Measurements from ENCODE around the gene PLXNA4.

The PLXNA4 gene

DNA sequence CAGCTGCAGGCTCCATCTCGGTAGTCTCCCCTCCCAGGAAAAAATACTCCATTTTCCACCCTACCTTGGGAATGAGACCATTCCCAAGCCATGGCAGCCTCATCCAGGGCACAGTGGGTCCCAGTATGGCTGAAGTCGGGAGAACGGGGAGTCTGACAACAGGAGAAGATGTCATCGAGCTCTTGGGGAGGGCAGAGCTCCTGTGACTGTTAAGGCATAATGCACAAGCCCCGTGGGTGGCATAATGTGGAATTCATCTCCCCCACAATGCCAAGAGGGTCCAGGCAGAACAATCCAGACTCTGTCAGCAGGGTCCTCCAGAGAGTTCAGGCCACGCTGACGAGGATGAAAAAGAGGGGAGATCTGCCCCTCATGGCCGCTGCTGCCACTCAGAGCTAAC lies 279.4 kb downstream of the PLXNA4 start:
- Mint-ChIP-seq H3K27ac (no peak overlapping the region), H3K4me3 (no peak overlapping the region), H3K4me1 (ENCODE audit: low read depth) (no peaks in the 10 kb centered on the region), H3K27me3 (no peaks in the 10 kb centered on the region), H3K36me3 (ENCODE audit: low read depth) (no peaks in the 10 kb centered on the region), H3K9me3 (no peaks in the 10 kb centered on the region)

DNA sequence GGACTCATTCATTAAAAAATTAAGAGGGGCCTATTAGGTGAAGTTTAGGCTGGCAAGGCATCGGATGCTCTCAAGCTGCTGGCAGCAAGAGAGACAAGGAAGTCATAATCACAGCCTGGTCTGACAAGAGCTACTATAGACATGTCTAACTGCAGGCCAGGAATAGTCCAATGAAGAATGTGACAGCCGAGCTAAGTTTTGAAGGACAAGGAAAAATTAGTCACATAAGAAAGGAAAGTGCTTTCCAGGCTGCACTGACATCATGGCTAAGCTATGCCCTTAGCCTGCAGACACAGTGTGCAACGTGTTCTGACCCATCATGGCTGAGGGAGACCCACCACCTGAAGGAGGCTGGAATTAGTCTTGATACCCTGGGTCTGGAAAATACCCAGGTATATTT lies 281.1 kb downstream of the PLXNA4 start:
- no peaks in the 10 kb centered on the region for H3K4me1 Mint-ChIP-seq (ENCODE audit: low read depth)
- peaks cover 5% of the 10 kb centered on the region for H3K27me3 Mint-ChIP-seq
- H3K36me3 Mint-ChIP-seq (ENCODE audit: low read depth): no peaks in the 10 kb centered on the region
- H3K4me3 Mint-ChIP-seq: no peak overlapping the region
- H3K9me3 Mint-ChIP-seq: no peaks in the 10 kb centered on the region
- no peak overlapping the region for H3K27ac Mint-ChIP-seq

GRCh38 chr7:132292803-132293202 lies 283.5 kb downstream of the PLXNA4 start:
- Mint-ChIP-seq H3K9me3 (no peaks in the 10 kb centered on the region), H3K4me3 (no peak overlapping the region), H3K27me3 (peaks cover 5% of the 10 kb centered on the region), H3K27ac (no peak overlapping the region), H3K4me1 (ENCODE audit: low read depth) (no peaks in the 10 kb centered on the region), H3K36me3 (ENCODE audit: low read depth) (no peaks in the 10 kb centered on the region)

- no peak overlapping the region for H3K27ac Mint-ChIP-seq
- no peaks in the 10 kb centered on the region for H3K9me3 Mint-ChIP-seq
- H3K27me3 Mint-ChIP-seq: peaks cover 5% of the 10 kb centered on the region
- no peak overlapping the region for H3K4me3 Mint-ChIP-seq
- H3K36me3 Mint-ChIP-seq (ENCODE audit: low read depth): no peaks in the 10 kb centered on the region
- H3K4me1 Mint-ChIP-seq (ENCODE audit: low read depth): no peaks in the 10 kb centered on the region
These were observed 284.8 kb downstream of the PLXNA4 start for GRCh38 chr7:132291481-132291880.

GRCh38 chr7:132290021-132290420 lies 286.2 kb downstream of the PLXNA4 start:
- no peaks in the 10 kb centered on the region for H3K36me3 Mint-ChIP-seq (ENCODE audit: low read depth)
- H3K27ac Mint-ChIP-seq: no peak overlapping the region
- H3K9me3 Mint-ChIP-seq: no peaks in the 10 kb centered on the region
- peaks cover 5% of the 10 kb centered on the region for H3K27me3 Mint-ChIP-seq
- no peaks in the 10 kb centered on the region for H3K4me1 Mint-ChIP-seq (ENCODE audit: low read depth)
- H3K4me3 Mint-ChIP-seq: no peak overlapping the region

- Mint-ChIP-seq H3K9me3 (no peaks in the 10 kb centered on the region), H3K27ac (no peak overlapping the region), H3K4me3 (no peak overlapping the region), H3K36me3 (ENCODE audit: low read depth) (no peaks in the 10 kb centered on the region), H3K4me1 (ENCODE audit: low read depth) (no peaks in the 10 kb centered on the region), H3K27me3 (peaks cover 5% of the 10 kb centered on the region)
These were observed 289.4 kb downstream of the PLXNA4 start for GRCh38 chr7:132286836-132287235.

DNA sequence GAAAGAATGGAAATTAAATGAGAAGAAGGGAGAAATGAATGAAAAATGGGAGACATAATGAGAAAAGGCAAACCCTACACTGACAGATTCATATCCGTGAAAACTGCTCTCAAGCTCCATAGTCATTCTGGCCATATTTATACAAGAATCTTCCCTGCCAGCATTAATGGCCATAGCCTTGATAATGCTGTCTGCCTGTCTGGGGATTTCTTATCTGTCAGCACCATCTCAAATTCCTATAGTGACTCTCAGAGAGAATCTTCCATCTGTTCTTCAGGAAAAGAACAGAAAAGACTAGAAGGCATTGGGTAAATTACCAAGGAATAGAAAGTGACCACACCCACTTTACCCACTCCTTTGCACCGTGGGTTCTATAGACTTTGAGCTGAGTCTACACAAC lies 295.9 kb downstream of the PLXNA4 start:
- Mint-ChIP-seq H3K4me3 (no peak overlapping the region), H3K27ac (no peak overlapping the region), H3K36me3 (ENCODE audit: low read depth) (no peaks in the 10 kb centered on the region), H3K27me3 (peaks cover 17% of the 10 kb centered on the region), H3K9me3 (no peaks in the 10 kb centered on the region), H3K4me1 (ENCODE audit: low read depth) (no peaks in the 10 kb centered on the region)

GRCh38 chr7:132279718-132280117 lies 296.6 kb downstream of the PLXNA4 start:
- no peaks in the 10 kb centered on the region for H3K36me3 Mint-ChIP-seq (ENCODE audit: low read depth)
- peaks cover 17% of the 10 kb centered on the region for H3K27me3 Mint-ChIP-seq
- no peaks in the 10 kb centered on the region for H3K4me1 Mint-ChIP-seq (ENCODE audit: low read depth)
- H3K27ac Mint-ChIP-seq: no peak overlapping the region
- H3K9me3 Mint-ChIP-seq: no peaks in the 10 kb centered on the region
- H3K4me3 Mint-ChIP-seq: no peak overlapping the region

- H3K4me1 Mint-ChIP-seq (ENCODE audit: low read depth): no peaks in the 10 kb centered on the region
- no peaks in the 10 kb centered on the region for H3K9me3 Mint-ChIP-seq
- H3K36me3 Mint-ChIP-seq (ENCODE audit: low read depth): no peaks in the 10 kb centered on the region
- H3K27ac Mint-ChIP-seq: no peak overlapping the region
- no peak overlapping the region for H3K4me3 Mint-ChIP-seq
- H3K27me3 Mint-ChIP-seq: peaks cover 23% of the 10 kb centered on the region
These were observed 299.1 kb downstream of the PLXNA4 start for GRCh38 chr7:132276976-132277725.

DNA sequence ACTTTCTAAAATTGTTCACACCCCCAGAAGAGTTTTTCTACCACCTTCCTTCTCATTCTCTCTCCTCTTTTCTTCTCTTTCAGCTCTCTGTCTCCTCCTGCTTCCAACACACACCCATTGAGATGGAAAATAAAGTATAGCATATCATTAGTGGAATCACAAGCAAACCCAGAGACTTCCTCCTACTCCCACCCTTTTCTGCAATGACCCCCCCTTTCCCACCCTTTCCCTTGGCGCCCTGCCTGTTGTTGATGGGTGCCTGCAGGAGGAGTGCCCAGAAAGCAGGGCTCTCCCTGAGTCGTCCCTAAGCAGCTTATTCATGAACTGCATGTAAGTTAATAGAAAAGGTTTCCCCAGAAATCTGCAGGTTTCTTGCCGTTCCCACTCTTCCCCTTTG lies 300.0 kb downstream of the PLXNA4 start:
- Mint-ChIP-seq H3K27ac (no peak overlapping the region), H3K4me3 (no peak overlapping the region), H3K36me3 (ENCODE audit: low read depth) (no peaks in the 10 kb centered on the region), H3K27me3 (peaks cover 20% of the 10 kb centered on the region), H3K4me1 (ENCODE audit: low read depth) (no peaks in the 10 kb centered on the region), H3K9me3 (no peaks in the 10 kb centered on the region)

DNA sequence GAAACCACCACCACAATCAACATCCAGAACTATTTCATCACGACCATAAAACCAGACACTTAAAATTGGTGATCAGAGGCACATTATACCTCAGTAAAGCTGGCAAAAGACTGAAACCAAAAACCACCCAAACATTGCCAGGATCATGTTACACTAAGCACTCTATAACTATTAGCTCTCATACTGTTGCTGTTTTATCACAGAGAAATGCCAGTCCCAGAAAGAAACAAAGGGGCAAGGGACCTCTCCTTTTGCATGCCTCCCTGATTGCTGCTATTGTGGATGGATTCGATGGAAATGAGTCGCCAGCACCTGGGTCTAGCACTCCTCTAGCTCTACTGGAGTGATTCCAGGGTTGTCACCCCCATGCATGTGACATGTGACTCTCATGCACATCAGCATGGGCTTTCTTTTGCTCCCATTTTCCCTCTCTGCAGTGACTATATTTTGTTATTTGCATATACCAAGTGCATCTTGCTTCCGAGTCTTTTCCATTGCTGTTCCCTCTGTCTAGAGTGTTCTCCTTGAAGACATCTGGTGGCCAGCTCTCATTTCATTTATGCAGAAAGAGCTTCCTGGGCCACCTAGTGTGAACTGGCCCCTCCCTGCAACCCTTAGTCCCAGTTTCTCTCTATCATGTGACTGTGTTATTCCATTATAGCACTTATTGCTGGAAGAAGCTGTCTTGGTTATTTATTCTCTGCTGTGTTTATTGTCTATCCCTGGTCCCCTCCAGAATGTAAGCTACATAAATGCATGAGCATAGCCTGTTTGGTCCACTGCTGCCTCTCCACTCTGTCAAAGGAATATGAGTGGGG lies 300.6 kb downstream of the PLXNA4 start:
- Mint-ChIP-seq H3K9me3 (no peaks in the 10 kb centered on the region), H3K27ac (no peak overlapping the region), H3K36me3 (ENCODE audit: low read depth) (no peaks in the 10 kb centered on the region), H3K27me3 (peaks cover 20% of the 10 kb centered on the region), H3K4me1 (ENCODE audit: low read depth) (no peaks in the 10 kb centered on the region), H3K4me3 (no peak overlapping the region)

GRCh38 chr7:132272763-132273371 lies 303.4 kb downstream of the PLXNA4 start:
- H3K4me1 Mint-ChIP-seq (ENCODE audit: low read depth): no peaks in the 10 kb centered on the region
- no peak overlapping the region for H3K27ac Mint-ChIP-seq
- H3K27me3 Mint-ChIP-seq: peaks cover 13% of the 10 kb centered on the region
- H3K36me3 Mint-ChIP-seq (ENCODE audit: low read depth): no peaks in the 10 kb centered on the region
- H3K9me3 Mint-ChIP-seq: no peaks in the 10 kb centered on the region
- H3K4me3 Mint-ChIP-seq: no peak overlapping the region

- no peak overlapping the region for H3K27ac Mint-ChIP-seq
- H3K27me3 Mint-ChIP-seq: peaks cover 6% of the 10 kb centered on the region
- H3K4me3 Mint-ChIP-seq: no peak overlapping the region
- no peaks in the 10 kb centered on the region for H3K36me3 Mint-ChIP-seq (ENCODE audit: low read depth)
- no peaks in the 10 kb centered on the region for H3K9me3 Mint-ChIP-seq
- H3K4me1 Mint-ChIP-seq (ENCODE audit: low read depth): no peaks in the 10 kb centered on the region
These were observed 305.8 kb downstream of the PLXNA4 start for GRCh38 chr7:132270517-132270916.

GRCh38 chr7:132269718-132270117 lies 306.6 kb downstream of the PLXNA4 start:
- Mint-ChIP-seq H3K9me3 (no peaks in the 10 kb centered on the region), H3K4me1 (ENCODE audit: low read depth) (no peaks in the 10 kb centered on the region), H3K36me3 (ENCODE audit: low read depth) (no peaks in the 10 kb centered on the region), H3K27ac (no peak overlapping the region), H3K27me3 (peaks cover 6% of the 10 kb centered on the region), H3K4me3 (no peak overlapping the region)

GRCh38 chr7:132263151-132263550 lies 313.1 kb downstream of the PLXNA4 start:
- Mint-ChIP-seq H3K4me1 (ENCODE audit: low read depth) (no peaks in the 10 kb centered on the region), H3K36me3 (ENCODE audit: low read depth) (no peaks in the 10 kb centered on the region), H3K27me3 (no peaks in the 10 kb centered on the region), H3K27ac (no peak overlapping the region), H3K9me3 (no peaks in the 10 kb centered on the region), H3K4me3 (no peak overlapping the region)

Data from stimulated activated naive CD8-positive, alpha-beta T cell treated with anti-CD3 and anti-CD28 coated beads, Interleukin-15, Interleukin-2, amounts not matched to agents 100 ng/mL and 50 ng/mL, for 24 hours (primary cell).